Activated effector memory CD4-positive, alpha-beta T cell treated with anti-CD3 and anti-CD28 coated beads, Interleukin-2, amount 50 U/mL, for 16 hours (primary cell): ENCODE results near the gene MFAP4.

Experiments
- DNase-seq: peaks from one replicate; pipeline ENCODE4 v3.0.0-alpha.2; 2020

The MFAP4 gene

DNA sequence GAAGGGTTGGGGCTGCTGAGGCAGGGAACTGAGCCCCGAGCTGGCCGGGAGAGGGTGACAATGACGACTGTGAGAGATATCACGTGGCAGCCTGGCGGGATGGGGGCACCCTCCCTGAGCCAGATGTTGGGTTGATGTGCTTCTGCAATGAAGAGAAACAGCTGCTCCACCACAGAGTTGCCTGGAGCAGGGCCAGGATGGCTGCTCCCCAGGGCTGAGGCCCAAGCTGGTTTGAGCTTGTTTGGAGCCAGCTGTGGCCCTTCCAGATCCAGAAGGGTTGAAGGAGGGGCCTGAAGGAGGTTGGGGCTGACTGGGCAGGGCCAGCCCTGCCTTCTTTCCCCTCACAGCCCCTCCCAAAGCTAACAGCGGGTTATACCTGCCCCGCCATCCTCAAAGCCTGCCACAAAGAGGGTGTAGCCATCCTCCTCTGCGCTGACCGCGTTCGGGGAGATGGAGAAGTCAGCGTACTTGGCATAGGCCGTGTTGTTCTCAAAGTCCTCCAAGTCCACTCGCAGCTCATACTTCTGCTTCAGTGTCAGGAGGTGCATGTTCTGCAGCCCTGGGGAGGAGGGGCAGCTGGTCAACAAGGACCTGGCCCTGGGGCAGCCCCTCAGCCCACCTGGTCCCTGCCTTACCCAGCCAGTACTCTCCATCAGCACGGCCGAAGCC lies 2.1 kb downstream of the MFAP4 start:
- no peak for DNase-seq

DNA sequence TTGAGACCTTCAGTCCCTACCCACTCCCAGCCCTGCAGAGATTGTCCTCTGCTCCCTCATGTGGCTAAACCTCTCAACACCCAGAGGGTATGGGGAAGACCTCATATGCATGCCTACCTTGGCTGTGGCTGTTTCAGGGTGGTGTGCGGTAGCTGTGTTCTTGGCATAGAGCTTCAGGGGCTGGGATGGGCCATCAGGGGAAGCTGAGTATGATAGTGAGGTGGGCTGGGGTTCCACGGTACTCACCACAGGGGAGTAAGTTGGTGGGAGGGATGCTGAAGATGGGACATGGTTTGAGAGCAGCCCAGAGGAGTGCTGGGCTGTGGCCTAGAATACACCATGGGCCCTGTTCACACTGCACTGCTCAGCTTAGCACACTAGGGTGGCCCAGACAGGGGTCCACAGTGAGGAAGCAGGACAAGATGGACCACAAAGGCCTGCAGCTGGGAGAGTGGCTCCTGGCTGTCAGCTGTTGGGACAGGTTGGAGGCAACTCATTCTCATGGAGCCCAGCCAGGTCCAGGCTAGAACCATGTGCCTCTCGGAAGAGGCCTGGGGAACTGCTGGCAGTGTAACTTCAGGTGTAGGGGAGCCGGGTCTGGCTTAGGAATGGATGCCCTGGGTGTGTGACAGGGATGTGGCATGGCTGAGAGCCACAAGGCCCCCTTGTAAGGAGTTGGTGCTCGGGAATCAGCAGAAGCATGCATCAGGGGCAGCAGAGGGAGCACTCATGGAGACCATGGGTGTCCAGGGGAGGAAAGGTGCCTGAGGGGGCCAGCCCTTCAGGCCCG lies 3.1 kb downstream of the MFAP4 start:
- no peak for DNase-seq

- no peak for DNase-seq
Observed at GRCh38 chr17:19382531-19383444, 4.2 kb downstream of the MFAP4 start.

DNA sequence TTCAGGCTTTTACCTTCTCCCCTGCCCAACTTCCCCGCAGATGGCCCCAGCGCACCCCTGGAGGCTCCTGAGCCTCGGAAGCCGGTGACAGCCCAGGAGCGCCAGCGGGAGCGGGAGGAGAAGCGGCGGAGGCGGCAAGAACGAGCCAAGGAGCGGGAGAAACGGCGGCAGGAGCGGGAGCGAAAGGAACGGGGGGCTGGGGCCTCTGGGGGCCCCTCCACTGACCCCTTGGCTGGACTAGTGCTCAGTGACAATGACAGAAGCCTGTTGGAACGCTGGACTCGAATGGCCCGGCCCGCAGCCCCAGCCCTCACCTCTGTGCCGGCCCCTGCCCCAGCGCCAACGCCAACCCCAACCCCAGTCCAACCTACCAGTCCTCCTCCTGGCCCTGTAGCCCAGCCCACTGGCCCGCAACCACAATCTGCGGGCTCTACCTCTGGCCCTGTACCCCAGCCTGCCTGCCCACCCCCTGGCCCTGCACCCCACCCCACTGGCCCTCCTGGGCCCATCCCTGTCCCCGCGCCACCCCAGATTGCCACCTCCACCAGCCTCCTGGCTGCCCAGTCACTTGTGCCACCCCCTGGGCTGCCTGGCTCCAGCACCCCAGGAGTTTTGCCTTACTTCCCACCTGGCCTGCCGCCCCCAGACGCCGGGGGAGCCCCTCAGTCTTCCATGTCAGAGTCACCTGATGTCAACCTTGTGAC lies 5.1 kb downstream of the MFAP4 start:
- no peak for DNase-seq

DNA sequence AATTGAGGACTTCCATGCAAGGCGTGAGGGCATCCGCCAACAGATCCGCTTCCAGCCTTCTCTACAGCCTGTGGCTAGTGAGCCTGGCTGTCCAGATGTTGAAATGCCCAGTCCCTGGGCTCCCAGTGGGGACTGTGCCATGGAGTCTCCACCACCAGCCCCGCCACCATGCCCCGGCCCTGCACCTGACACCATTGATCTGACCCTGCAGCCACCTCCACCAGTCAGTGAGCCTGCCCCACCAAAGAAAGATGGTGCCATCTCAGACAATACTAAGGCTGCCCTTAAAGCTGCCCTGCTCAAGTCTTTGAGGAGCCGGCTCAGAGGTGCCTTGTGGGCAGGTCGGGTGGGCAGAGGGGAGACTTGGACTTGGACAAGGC lies 5.6 kb downstream of the MFAP4 start:
- no peak for DNase-seq

GRCh38 chr17:19380481-19381301 lies 6.3 kb downstream of the MFAP4 start:
- peak; percentile 22 for DNase-seq

DNA sequence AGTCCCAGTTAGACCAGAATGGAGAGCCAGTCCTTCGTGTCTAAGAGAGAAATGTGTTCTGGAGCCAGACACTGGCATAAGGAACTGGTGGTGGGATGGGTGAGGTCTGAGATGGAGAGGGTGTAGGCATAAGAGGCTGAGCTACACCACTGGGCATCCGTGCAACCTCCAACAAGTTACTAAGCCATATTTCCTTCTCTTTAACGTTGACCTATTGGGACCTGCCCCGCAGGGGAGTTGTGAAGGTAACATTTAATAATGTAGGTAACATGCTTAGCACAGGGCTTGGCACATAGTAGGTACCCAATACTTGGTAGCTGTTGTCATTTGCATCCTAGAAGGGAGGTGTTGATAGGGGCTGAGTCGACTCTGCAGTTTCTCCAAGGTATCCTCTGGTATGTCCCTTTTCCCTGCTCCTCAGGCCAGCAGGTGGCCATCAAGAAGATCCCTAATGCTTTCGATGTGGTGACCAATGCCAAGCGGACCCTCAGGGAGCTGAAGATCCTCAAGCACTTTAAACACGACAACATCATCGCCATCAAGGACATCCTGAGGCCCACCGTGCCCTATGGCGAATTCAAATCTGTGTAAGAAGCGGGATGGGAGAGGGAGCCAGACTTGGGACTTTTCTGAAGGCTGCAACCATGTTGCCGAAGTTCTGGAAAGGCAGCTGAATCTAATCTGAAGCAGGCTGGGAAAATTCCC lies 7.5 kb downstream of the MFAP4 start:
- DNase-seq: peak; percentile 47

GRCh38 chr17:19378416-19379360 lies 8.3 kb downstream of the MFAP4 start, which contains the start of gene MAPK7:
MAPK7 (plus strand) TSS chr17:19378498; CDS start chr17:19378901, 403 bp downstream.
- DNase-seq: peak; percentile 61

DNA sequence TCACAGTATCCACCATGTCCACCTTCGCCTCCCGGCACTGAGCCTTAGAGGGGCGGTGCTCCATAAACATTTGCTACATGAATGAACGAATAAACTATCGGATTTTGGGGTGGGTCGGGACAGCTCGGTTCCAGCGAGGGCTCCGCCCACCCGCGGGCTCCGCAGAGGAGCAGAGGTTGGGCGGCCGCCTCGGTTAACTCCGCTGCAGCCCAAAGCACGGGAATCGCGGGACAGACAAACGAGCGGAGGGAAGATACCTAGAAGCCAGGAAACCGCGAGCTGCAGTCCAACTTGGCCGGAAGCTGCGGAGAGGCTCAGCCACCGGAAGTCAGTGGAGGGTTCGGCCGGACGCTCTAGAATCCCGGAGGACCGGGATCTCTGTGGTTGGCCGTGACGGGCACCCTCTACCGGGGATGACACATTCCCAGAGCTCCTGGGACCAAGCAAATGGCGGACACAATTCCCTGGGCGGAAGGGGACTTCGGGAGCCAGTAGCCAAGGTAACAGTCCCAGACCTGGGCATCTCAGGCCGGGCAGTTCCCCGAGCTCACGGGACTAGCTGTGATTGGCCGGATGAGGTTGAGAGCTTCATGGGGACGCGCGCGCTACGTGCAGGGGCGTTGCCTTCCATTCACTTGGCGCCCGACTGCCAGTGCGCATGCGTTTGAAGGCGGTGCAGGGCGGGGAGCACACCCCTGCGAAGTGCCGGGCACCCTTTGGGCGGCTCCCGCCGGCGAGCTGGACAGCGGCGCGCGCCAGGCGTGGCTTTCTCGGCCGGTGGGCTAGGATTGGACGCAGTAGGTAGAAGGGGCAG lies 9.2 kb downstream of the MFAP4 start:
- DNase-seq: peak; percentile 98

- DNase-seq: peak; percentile 14
Observed at GRCh38 chr17:19376811-19377210, 10.2 kb downstream of the MFAP4 start.

DNA sequence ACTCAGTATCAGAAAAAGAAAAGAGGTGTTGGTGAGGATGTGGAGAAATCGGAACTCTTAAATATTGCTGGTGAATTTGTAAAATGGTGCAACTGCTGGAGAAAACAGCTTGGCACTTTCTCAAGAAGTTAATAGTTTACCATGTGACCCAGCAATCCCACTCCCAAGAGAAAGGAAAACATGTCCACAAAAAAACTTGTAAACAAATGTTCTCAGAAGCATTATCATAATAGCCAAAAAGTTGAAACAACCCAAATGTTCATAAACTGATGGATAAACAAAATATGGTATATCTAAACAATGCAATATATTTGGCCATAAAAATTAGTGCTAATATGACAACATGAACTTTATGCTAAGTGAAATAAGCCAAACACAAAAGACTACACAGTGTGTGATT lies 11.3 kb downstream of the MFAP4 start:
- no peak for DNase-seq

DNA sequence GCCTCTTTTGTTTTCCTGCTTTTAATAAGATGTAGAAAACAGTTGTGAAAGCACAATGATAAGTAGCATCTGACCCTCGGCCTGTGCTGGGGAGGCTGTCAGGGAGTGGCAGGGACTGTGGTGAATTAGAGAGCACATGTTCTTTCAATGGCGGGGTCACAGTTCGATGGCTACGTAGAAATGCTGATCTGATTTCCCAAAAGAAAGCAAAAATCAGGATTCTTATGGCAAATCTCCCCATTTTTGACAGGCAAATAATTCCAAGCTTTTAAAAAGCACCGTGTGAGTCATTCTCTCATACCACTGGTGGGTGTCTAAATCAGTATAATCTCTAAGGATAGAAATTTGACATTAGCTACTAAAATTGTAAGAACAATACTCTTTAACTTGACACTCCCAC lies 12.9 kb downstream of the MFAP4 start:
- DNase-seq: peak; percentile 13

DNA sequence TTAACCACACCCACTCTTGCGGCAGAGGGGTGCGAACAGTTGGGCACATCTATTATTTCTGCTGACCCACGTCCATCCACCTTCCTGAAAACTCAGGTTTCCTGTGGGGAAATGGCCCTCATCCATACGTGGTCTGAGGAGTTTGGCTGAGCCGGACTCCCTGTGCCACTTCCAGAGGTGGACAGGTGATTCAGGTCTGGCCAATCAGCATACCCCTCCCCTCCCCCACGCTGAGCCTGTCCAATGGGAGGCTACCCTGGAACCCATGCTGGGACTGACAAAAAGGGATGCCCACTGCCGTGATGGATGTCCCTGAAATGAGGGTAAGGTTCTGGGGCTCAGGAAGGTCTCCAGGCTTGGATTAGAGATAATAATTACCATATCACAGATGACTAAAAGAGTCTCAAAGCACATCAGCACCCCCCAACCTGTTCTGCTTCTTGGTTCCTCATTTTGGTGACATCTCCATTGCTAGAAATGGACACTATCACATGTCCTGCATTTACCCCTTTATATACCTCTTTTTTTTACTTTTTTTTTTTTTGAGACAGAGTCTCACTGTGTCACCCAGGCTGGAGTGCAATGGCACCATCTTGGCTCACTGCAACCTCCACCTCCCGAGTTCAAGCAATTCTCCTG lies 14.0 kb downstream of the MFAP4 start:
- peak; percentile 42 for DNase-seq

- no peak for DNase-seq
Observed at GRCh38 chr17:19372439-19372838, 14.6 kb downstream of the MFAP4 start.

GRCh38 chr17:19372011-19372370 lies 15.0 kb downstream of the MFAP4 start:
- DNase-seq: peak; percentile 57

DNA sequence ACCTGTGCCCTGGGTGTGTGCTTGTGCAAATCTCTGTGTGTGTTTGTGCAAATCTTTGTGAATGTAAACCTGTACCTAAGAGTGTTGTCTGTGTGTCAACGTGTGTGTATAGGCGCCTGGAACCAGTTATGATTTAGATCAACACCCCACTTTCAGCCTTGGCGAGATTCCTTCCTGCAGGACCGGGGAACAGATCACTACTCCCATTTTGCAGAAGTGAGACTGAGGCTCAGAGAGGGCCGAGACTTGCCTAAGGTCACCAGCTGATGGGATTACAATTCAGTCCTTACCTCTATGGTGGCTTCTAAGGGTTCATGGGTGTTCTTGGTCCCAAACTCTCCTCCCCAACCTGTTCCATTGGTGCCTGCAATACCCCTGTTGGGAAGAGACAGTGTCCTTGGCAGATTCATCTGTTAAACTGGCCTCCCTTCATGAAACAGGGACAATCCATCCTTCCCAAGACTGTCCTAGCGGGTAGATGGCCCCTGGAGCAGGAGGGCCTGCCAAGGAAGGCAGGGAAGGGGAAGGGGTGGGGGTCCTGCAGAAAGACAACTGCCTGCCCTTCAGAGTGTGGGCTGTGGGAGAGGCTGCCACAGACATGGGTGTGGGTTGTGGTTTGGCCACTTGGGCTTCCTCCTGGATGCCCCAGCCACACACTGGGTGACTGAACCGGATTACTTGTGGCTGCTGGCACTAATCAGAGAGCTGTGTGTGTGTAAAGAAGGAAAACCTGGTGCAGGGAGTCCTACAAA lies 15.6 kb downstream of the MFAP4 start:
- peak; percentile 59 for DNase-seq

DNA sequence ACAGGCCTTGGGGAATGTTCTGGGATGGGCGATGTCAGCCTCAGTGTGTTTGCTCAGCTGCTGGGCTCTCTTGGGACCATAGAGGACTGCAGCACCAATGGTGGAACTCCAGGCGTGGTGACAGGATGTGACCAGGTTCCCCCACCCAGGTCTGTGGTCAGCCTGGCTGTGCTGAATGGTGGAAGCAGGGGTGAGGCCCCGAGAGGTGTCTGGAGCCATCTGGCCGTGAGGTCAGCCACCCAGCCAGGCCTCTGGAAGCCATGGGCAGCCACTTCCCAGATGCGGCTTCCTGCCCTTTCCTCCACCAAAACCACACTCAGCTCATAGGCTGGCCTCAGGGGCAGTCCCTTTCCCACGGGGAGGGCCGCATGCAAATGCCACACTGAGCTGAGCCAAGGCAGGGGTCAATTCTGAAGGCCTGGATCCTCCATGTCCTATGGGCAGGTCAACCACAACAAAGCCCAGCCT lies 16.5 kb downstream of the MFAP4 start:
- peak; percentile 65 for DNase-seq
